HUES64 (cell line): ENCODE results near the gene SLC34A2.

Experiments used
- H3K27ac ChIP-seq: 2 replicates; pipeline ENCODE4 v1.7.0; 2013; ENCODE audit warnings: low read depth, low read length, inconsistent platforms
- H3K27me3 ChIP-seq: 2 replicates; pipeline ENCODE4 v1.6.1; 2013; ENCODE audit warnings: mild to moderate bottlenecking, low read length; ENCODE audit not compliant: insufficient read depth
- H3K36me3 ChIP-seq: 2 replicates; pipeline ENCODE4 v1.6.1; 2013; ENCODE audit warnings: mild to moderate bottlenecking, low read length; ENCODE audit not compliant: insufficient read depth
- H3K4me1 ChIP-seq: 2 replicates; pipeline ENCODE4 v1.6.1; 2013; ENCODE audit warnings: mild to moderate bottlenecking, low read length, moderate library complexity; ENCODE audit not compliant: insufficient read depth
- H3K4me3 ChIP-seq: 2 replicates; pipeline ENCODE4 v1.5.1; 2013; ENCODE audit warnings: mild to moderate bottlenecking, low read length, moderate library complexity
- H3K9ac ChIP-seq: 2 replicates; pipeline ENCODE4 v1.6.1; 2013; ENCODE audit warnings: mild to moderate bottlenecking, low read depth, low read length
- H3K9me3 ChIP-seq: 2 replicates; pipeline ENCODE4 v1.6.1; 2013; ENCODE audit warnings: low read depth, low read length; ENCODE audit not compliant: insufficient read depth
- WGBS: fragments of 150-250, 120-280 bp; methylation state at CpG from one replicate; pipeline ENCODE4 v1.1.7; 2013; ENCODE audit warnings: missing lambda C conversion rate; 5-methylcytosine and 5-hydroxymethylcytosine counted together

Gene SLC34A2

GRCh38 chr4:25694466-25694865 lies 38.8 kb downstream of the SLC34A2 start:
- no peaks in the 10 kb centered on the region for H3K27me3 ChIP-seq
- peaks cover 6% of the 10 kb centered on the region; the same call in 1 of the 2 replicates for H3K9me3 ChIP-seq
- no peak overlapping the region for H3K4me3 ChIP-seq
- no peak overlapping the region for H3K27ac ChIP-seq
- H3K36me3 ChIP-seq, result no peaks in the 10 kb centered on the region
- peaks cover 11% of the 10 kb centered on the region for H3K4me1 ChIP-seq
- H3K9ac ChIP-seq, result no peak overlapping the region
- whole genome bisulfite sequencing, result 87% methylated on average over 3 of the region's 3 CpGs

GRCh38 chr4:25696409-25696808 lies 40.8 kb downstream of the SLC34A2 start:
- Histone ChIP-seq H3K27me3 (no peaks in the 10 kb centered on the region), H3K27ac (no peak overlapping the region), H3K9ac (no peak overlapping the region), H3K36me3 (no peaks in the 10 kb centered on the region), H3K4me1 (peaks cover 11% of the 10 kb centered on the region), H3K4me3 (no peak overlapping the region), H3K9me3 (peaks cover under 1% of the 10 kb centered on the region; the same call in 1 of the 2 replicates)
- 71% methylated on average over 5 of the region's 5 CpGs for WGBS

- no peaks in the 10 kb centered on the region for H3K9me3 ChIP-seq
- 92% methylated on average over 4 of the region's 5 CpGs for WGBS
- no peak overlapping the region for H3K4me3 ChIP-seq
- no peaks in the 10 kb centered on the region for H3K36me3 ChIP-seq
- no peak overlapping the region for H3K27ac ChIP-seq
- H3K27me3 ChIP-seq, result no peaks in the 10 kb centered on the region
- no peak overlapping the region for H3K9ac ChIP-seq
- peaks cover 11% of the 10 kb centered on the region for H3K4me1 ChIP-seq
These were observed 41.9 kb downstream of the SLC34A2 start for GRCh38 chr4:25697516-25697915.

- 95% methylated on average over 4 of the region's 4 CpGs for WGBS
- H3K4me3 ChIP-seq, result no peak overlapping the region
- H3K9ac ChIP-seq, result no peak overlapping the region
- H3K27me3 ChIP-seq, result no peaks in the 10 kb centered on the region
- H3K27ac ChIP-seq, result no peak overlapping the region
- no peaks in the 10 kb centered on the region for H3K9me3 ChIP-seq
- no peaks in the 10 kb centered on the region for H3K36me3 ChIP-seq
- peaks cover 10% of the 10 kb centered on the region for H3K4me1 ChIP-seq
These were observed 45.0 kb downstream of the SLC34A2 start for GRCh38 chr4:25700661-25701060.

GRCh38 chr4:25702848-25703247 lies 47.2 kb downstream of the SLC34A2 start:
- Histone ChIP-seq H3K36me3 (no peaks in the 10 kb centered on the region), H3K4me3 (no peak overlapping the region), H3K27me3 (no peaks in the 10 kb centered on the region), H3K27ac (no peak overlapping the region), H3K9me3 (no peaks in the 10 kb centered on the region), H3K9ac (no peak overlapping the region), H3K4me1 (no peaks in the 10 kb centered on the region)
- WGBS, result 86% methylated on average over 5 of the region's 5 CpGs

- Histone ChIP-seq H3K9ac (no peak overlapping the region), H3K36me3 (no peaks in the 10 kb centered on the region), H3K27me3 (no peaks in the 10 kb centered on the region), H3K4me3 (no peak overlapping the region), H3K27ac (no peak overlapping the region), H3K9me3 (no peaks in the 10 kb centered on the region), H3K4me1 (no peaks in the 10 kb centered on the region)
- WGBS, result 77% methylated on average over 3 of the region's 3 CpGs
These were observed 48.2 kb downstream of the SLC34A2 start for GRCh38 chr4:25703731-25704388.

GRCh38 chr4:25704516-25704915 lies 48.9 kb downstream of the SLC34A2 start:
- Histone ChIP-seq H3K4me1 (no peaks in the 10 kb centered on the region), H3K9me3 (peaks cover 3% of the 10 kb centered on the region; the same call in 1 of the 2 replicates), H3K27ac (no peak overlapping the region), H3K36me3 (no peaks in the 10 kb centered on the region), H3K9ac (no peak overlapping the region), H3K4me3 (no peak overlapping the region), H3K27me3 (no peaks in the 10 kb centered on the region)
- WGBS, result 78% methylated on average over 2 of the region's 2 CpGs

GRCh38 chr4:25710637-25711036 lies 55.0 kb downstream of the SLC34A2 start:
- 39% methylated on average over 3 of the region's 3 CpGs for WGBS
- no peaks in the 10 kb centered on the region for H3K36me3 ChIP-seq

GRCh38 chr4:25712611-25713010 lies 57.0 kb downstream of the SLC34A2 start:
- Histone ChIP-seq H3K4me3 (no peak overlapping the region), H3K9me3 (peaks cover 4% of the 10 kb centered on the region; the same call in 1 of the 2 replicates), H3K36me3 (no peaks in the 10 kb centered on the region), H3K27ac (no peak overlapping the region), H3K4me1 (no peaks in the 10 kb centered on the region), H3K9ac (no peak overlapping the region), H3K27me3 (no peaks in the 10 kb centered on the region)
- WGBS, result 89% methylated on average over 2 of the region's 2 CpGs

More at GRCh38 chr4:25710637-25711036, 55.0 kb downstream of the SLC34A2 start:
- Histone ChIP-seq H3K4me3 (no peak overlapping the region), H3K27me3 (no peaks in the 10 kb centered on the region), H3K9me3 (peaks cover 4% of the 10 kb centered on the region; the same call in 1 of the 2 replicates), H3K4me1 (no peaks in the 10 kb centered on the region), H3K27ac (no peak overlapping the region), H3K9ac (no peak overlapping the region)

- Histone ChIP-seq H3K27me3 (no peaks in the 10 kb centered on the region), H3K9ac (no peak overlapping the region), H3K4me1 (no peaks in the 10 kb centered on the region), H3K27ac (no peak overlapping the region), H3K9me3 (peaks cover 4% of the 10 kb centered on the region; the same call in 1 of the 2 replicates), H3K4me3 (no peak overlapping the region), H3K36me3 (no peaks in the 10 kb centered on the region)
- 85% methylated on average over 2 of the region's 4 CpGs for WGBS
These were observed 58.2 kb downstream of the SLC34A2 start for GRCh38 chr4:25713812-25714211.

GRCh38 chr4:25722964-25723363 lies 67.3 kb downstream of the SLC34A2 start:
- Histone ChIP-seq H3K36me3 (no peaks in the 10 kb centered on the region), H3K27ac (no peak overlapping the region), H3K4me3 (no peak overlapping the region), H3K27me3 (no peaks in the 10 kb centered on the region), H3K9ac (no peak overlapping the region), H3K4me1 (no peaks in the 10 kb centered on the region), H3K9me3 (no peaks in the 10 kb centered on the region)
- WGBS, result 89% methylated on average over 3 of the region's 3 CpGs

- H3K36me3 ChIP-seq, result no peaks in the 10 kb centered on the region
- no peak overlapping the region for H3K27ac ChIP-seq
- no peaks in the 10 kb centered on the region for H3K9me3 ChIP-seq
- H3K4me1 ChIP-seq, result no peaks in the 10 kb centered on the region
- no peak overlapping the region for H3K4me3 ChIP-seq
- WGBS, result 93% methylated on average over 1 of the region's 1 CpG
- H3K9ac ChIP-seq, result no peak overlapping the region
- H3K27me3 ChIP-seq, result no peaks in the 10 kb centered on the region
These were observed 67.8 kb downstream of the SLC34A2 start for GRCh38 chr4:25723409-25723808.
